H1 (cell line): ENCODE data around the gene ACSL3. TPM values are rescaled to one million over a fixed set of nuclear protein-coding genes. Genes with fewer than 3 reads are reported as not detected.

Source experiments
- CTCF ChIA-PET: fragments of 300-600 bp; sonication (Branson Sonifier 250); formaldehyde crosslinking; loops from one replicate; lab custom pipeline; 2021; ENCODE audit not compliant: partially characterized antibody; lab: Charles Lee
- POLR2A ChIA-PET: fragments of 300-600 bp; sonication (Branson Sonifier 250); formaldehyde crosslinking; loops from one replicate; lab custom pipeline; 2021; ENCODE audit warnings: inconsistent platforms; ENCODE audit not compliant: partially characterized antibody; lab: Charles Lee
- DNase-seq, 2 experiments: peaks; one replicate each; pipeline versions ENCODE4 v3.0.0 to v3.0.0-alpha.2; 2010 to 2022; ENCODE audit warnings: low spot score in 2 of 2, low read depth in 1 of 2, mixed read lengths in 1 of 2
- FAIRE-seq: peaks from 2 replicates; lab custom pipeline; 2011; peaks lifted over from hg19 to GRCh38; lab: Jason Lieb, UNC
- H2AFZ ChIP-seq: 2 replicates; pipeline ENCODE4 v1.8.1; 2012; ENCODE audit warnings: low read length, inconsistent platforms
- H2AK5ac ChIP-seq: 2 replicates; pipeline ENCODE4 v1.6.1; 2013; ENCODE audit warnings: low read depth, low read length
- H2BK120ac ChIP-seq: replicated peaks from 2 replicates; pipeline ENCODE3; 2013; ENCODE audit warnings: low read depth, low read length, inconsistent platforms
- H2BK12ac ChIP-seq: 2 replicates; pipeline ENCODE4 v1.6.1; 2013; ENCODE audit warnings: low read depth, low read length
- H2BK15ac ChIP-seq: 2 replicates; pipeline ENCODE4 v1.6.1; 2013; ENCODE audit warnings: low read length
- H2BK20ac ChIP-seq: 2 replicates; pipeline ENCODE4 v1.6.1; 2013; ENCODE audit warnings: low read length
- H2BK5ac ChIP-seq: 2 replicates; pipeline ENCODE4 v1.6.1; 2013; ENCODE audit warnings: low read depth, low read length
- H3K14ac ChIP-seq: 2 replicates; pipeline ENCODE4 v1.6.1; 2013; ENCODE audit warnings: inconsistent platforms; ENCODE audit not compliant: insufficient read length
- H3K18ac ChIP-seq: 2 replicates; pipeline ENCODE4 v1.6.1; 2013; ENCODE audit warnings: low read length; ENCODE audit errors: extremely low read depth
- H3K23ac ChIP-seq: 2 replicates; pipeline ENCODE4 v1.6.1; 2013; ENCODE audit warnings: inconsistent platforms; ENCODE audit not compliant: insufficient read length
- H3K23me2 ChIP-seq: 2 replicates; pipeline ENCODE4 v1.6.1; 2013; ENCODE audit warnings: low read depth, low read length
- H3K27ac ChIP-seq: 2 replicates; pipeline ENCODE4 v1.6.1; 2011; ENCODE audit warnings: low read depth, low read length, inconsistent platforms
- H3K27me3 ChIP-seq, 4 experiments: replicated peaks in 1 of 4; 1 replicate in 1 of 4; 2 replicates in 3 of 4; pipeline versions ENCODE4 v1.6.1 to v1.8.1; 2011 to 2013; ENCODE audit warnings: low read length in 3 of 4, mild to moderate bottlenecking in 3 of 4, inconsistent platforms in 2 of 4, mixed read lengths in 2 of 4, moderate library complexity in 1 of 4; ENCODE audit not compliant: control insufficient read depth in 3 of 4, insufficient read depth in 3 of 4; ENCODE audit errors: extremely low read depth in 1 of 4
- H3K36me3 ChIP-seq, 4 experiments: 2 replicates each; pipeline versions ENCODE4 v1.6.1 to v1.8.1; 2011 to 2013; ENCODE audit warnings: mild to moderate bottlenecking in 4 of 4, low read length in 3 of 4, moderate library complexity in 2 of 4, control low read depth in 1 of 4, inconsistent platforms in 1 of 4; ENCODE audit not compliant: insufficient read depth in 4 of 4, control insufficient read depth in 2 of 4
- H3K4ac ChIP-seq: replicated peaks from 2 replicates; pipeline ENCODE3; 2013; ENCODE audit warnings: low read length, low read depth, mixed read lengths, inconsistent platforms; ENCODE audit not compliant: insufficient read length
- H3K4me1 ChIP-seq, 4 experiments: replicated peaks in 1 of 4; 1 replicate in 1 of 4; 2 replicates in 3 of 4; pipeline versions ENCODE4 v1.6.1 to v1.8.1; 2011 to 2013; ENCODE audit warnings: low read length in 3 of 4, inconsistent platforms in 2 of 4, mixed read lengths in 1 of 4; ENCODE audit not compliant: insufficient read depth in 4 of 4, control insufficient read depth in 3 of 4
- H3K4me2 ChIP-seq, 2 experiments: 2 replicates each; pipeline versions ENCODE4 v1.6.1 to v1.8.1; 2011 to 2013; ENCODE audit warnings: low read depth in 2 of 2, low read length in 2 of 2, control low read depth in 1 of 2, inconsistent platforms in 1 of 2, mild to moderate bottlenecking in 1 of 2; ENCODE audit not compliant: insufficient read depth in 1 of 2
- H3K4me3 ChIP-seq, 4 experiments: fragments of 200-600, 300-600 bp in 1 of 4; sonication (generic), shearing (Covaris generic), sonication (Bioruptor Twin) in 1 of 4; 2 replicates each; pipeline versions ENCODE4 v1.5.1 to v1.8.1; 2011 to 2016; ENCODE audit warnings: low read length in 4 of 4, low read depth in 3 of 4, control low read depth in 2 of 4, inconsistent platforms in 2 of 4, mild to moderate bottlenecking in 2 of 4, mixed read lengths in 1 of 4, moderate library complexity in 1 of 4; ENCODE audit not compliant: insufficient read depth in 2 of 4; ENCODE audit errors: extremely low read depth in 1 of 4
- H3K56ac ChIP-seq: replicated peaks from 2 replicates; pipeline ENCODE3; 2013; ENCODE audit warnings: low read depth, mild to moderate bottlenecking, mixed read lengths, low read length, inconsistent platforms; ENCODE audit not compliant: insufficient read length
- H3K79me1 ChIP-seq: 2 replicates; pipeline ENCODE4 v1.6.1; 2013; ENCODE audit warnings: low read depth, low read length, control low read depth
- H3K79me2 ChIP-seq, 2 experiments: 2 replicates each; pipeline versions ENCODE4 v1.6.1 to v1.8.1; 2012 to 2013; ENCODE audit warnings: low read length in 2 of 2, mild to moderate bottlenecking in 2 of 2, inconsistent platforms in 1 of 2; ENCODE audit not compliant: insufficient read depth in 2 of 2, control insufficient read depth in 1 of 2
- H3K9ac ChIP-seq, 4 experiments: replicated peaks in 1 of 4; 1 replicate in 1 of 4; 2 replicates in 3 of 4; pipeline versions ENCODE4 v1.6.1 to v1.8.1; 2011 to 2013; ENCODE audit warnings: low read depth in 3 of 4, low read length in 3 of 4, control low read depth in 2 of 4, mild to moderate bottlenecking in 2 of 4, moderate library complexity in 2 of 4, inconsistent platforms in 1 of 4; ENCODE audit errors: extremely low read depth in 1 of 4
- H3K9me3 ChIP-seq, 2 experiments: 2 replicates each; pipeline versions ENCODE4 v1.6.1 to v1.8.1; 2012 to 2013; ENCODE audit warnings: mild to moderate bottlenecking in 2 of 2, moderate library complexity in 2 of 2, control low read depth in 1 of 2, inconsistent platforms in 1 of 2, low read depth in 1 of 2, low read length in 1 of 2, mixed read lengths in 1 of 2; ENCODE audit not compliant: insufficient read depth in 2 of 2
- H4K20me1 ChIP-seq, 2 experiments: replicated peaks in 1 of 2; 2 replicates each; pipeline versions ENCODE3 to v1.8.1; 2011 to 2013; ENCODE audit warnings: inconsistent platforms in 2 of 2, low read length in 2 of 2, mild to moderate bottlenecking in 1 of 2; ENCODE audit not compliant: insufficient read depth in 2 of 2, control insufficient read depth in 1 of 2
- H4K5ac ChIP-seq: 2 replicates; pipeline ENCODE4 v1.6.1; 2013; ENCODE audit warnings: low read length, low read depth, mixed read lengths, inconsistent platforms; ENCODE audit not compliant: insufficient read length
- H4K8ac ChIP-seq: 2 replicates; pipeline ENCODE4 v1.8.0; 2013; ENCODE audit warnings: mild to moderate bottlenecking, moderate library complexity, low read length, inconsistent platforms; ENCODE audit not compliant: insufficient read depth; ENCODE audit errors: extremely low read depth
- H4K91ac ChIP-seq: replicated peaks from 2 replicates; pipeline ENCODE3; 2013; ENCODE audit warnings: low read length, mixed read lengths, inconsistent platforms; ENCODE audit not compliant: insufficient read length
- CBX5 ChIP-seq: fragments of 300-800, 300-1000 bp; sonication (generic); IDR thresholded peaks from 2 replicates; pipeline ENCODE4 v1.7.1; 2016; ENCODE audit warnings: antibody characterized with exemption, low read length, low read depth
- CHD1 ChIP-seq: IDR thresholded peaks from 2 replicates; pipeline ENCODE4 v1.6.1; 2012; ENCODE audit warnings: low read depth, low read length, improper control_type of control experiment
- CHD2 ChIP-seq: IDR thresholded peaks from 2 replicates; pipeline ENCODE4 v1.6.1; 2012; ENCODE audit warnings: low read length, improper control_type of control experiment
- CREB1 ChIP-seq: IDR thresholded peaks from 2 replicates; pipeline ENCODE4 v1.6.1; 2012; ENCODE audit warnings: inconsistent platforms
- EGR1 ChIP-seq: IDR thresholded peaks from 2 replicates; pipeline ENCODE4 v1.6.1; 2011; ENCODE audit warnings: low read depth, low read length, borderline replicate concordance
- FOSL1 ChIP-seq: IDR thresholded peaks from 2 replicates; pipeline ENCODE4 v1.6.1; 2011; ENCODE audit warnings: mild to moderate bottlenecking, low read depth, low read length, moderate library complexity; ENCODE audit not compliant: insufficient read depth
- HDAC2 ChIP-seq, 2 experiments: fragments of 300-600 bp in 1 of 2; sonication (generic) in 1 of 2; IDR thresholded peaks; 2 replicates each; pipeline ENCODE4 v1.6.1; 2011 to 2012; ENCODE audit warnings: low read depth in 2 of 2, low read length in 2 of 2, mild to moderate bottlenecking in 2 of 2, moderate library complexity in 2 of 2, borderline replicate concordance in 1 of 2, inconsistent platforms in 1 of 2
- JUND ChIP-seq: IDR thresholded peaks from 2 replicates; pipeline ENCODE4 v1.6.1; 2011; ENCODE audit warnings: mild to moderate bottlenecking, improper control_type of control experiment, low read length
- POLR2A ChIP-seq, 2 experiments: IDR thresholded peaks; 1 replicate in 1 of 2; 2 replicates in 1 of 2; pipeline ENCODE4 v1.6.1; 2011; ENCODE audit warnings: low read depth in 2 of 2, low read length in 2 of 2, mild to moderate bottlenecking in 2 of 2; ENCODE audit errors: control extremely low read depth in 1 of 2
- RBBP5 ChIP-seq: IDR thresholded peaks from 2 replicates; pipeline ENCODE4 v1.7.1; 2012; ENCODE audit warnings: low read depth, mild to moderate bottlenecking, inconsistent platforms, low read length, moderate library complexity, borderline replicate concordance
- SIRT6 ChIP-seq: IDR thresholded peaks from one replicate; pipeline ENCODE4 v1.7.1; 2012; ENCODE audit warnings: low read length, inconsistent platforms
- SP4 ChIP-seq: IDR thresholded peaks from 2 replicates; pipeline ENCODE4 v1.6.1; 2012; ENCODE audit warnings: low read length, inconsistent platforms
- SUZ12 ChIP-seq: fragments of 200-600 bp; sonication (generic); IDR thresholded peaks from 2 replicates; pipeline ENCODE4 v1.6.1; 2012; ENCODE audit warnings: mild to moderate bottlenecking, inconsistent platforms, low read length, moderate library complexity, mixed read lengths
- WGBS, 2 experiments: shearing (Covaris generic) in 1 of 2; methylation state at CpG; one replicate each; pipeline versions ENCODE4 v1.1.6 to v1.1.7; 2013 to 2015; ENCODE audit warnings: low lambda C conversion rate in 2 of 2, mixed read lengths in 2 of 2, inconsistent platforms in 1 of 2, low coverage in 1 of 2, missing lambda C conversion rate in 1 of 2; ENCODE audit not compliant: insufficient replicate concordance in 2 of 2, insufficient coverage in 1 of 2, insufficient read length in 1 of 2; ENCODE audit errors: extremely low coverage in 1 of 2, missing lambda C conversion rate in 1 of 2; 5-methylcytosine and 5-hydroxymethylcytosine counted together
- polyA plus RNA-seq, 7 experiments: library from polyadenylated mRNA; depleted of rRNA in 3 of 7; stranded (reverse) in 5 of 7; unstranded in 2 of 7; fragments of >200 nt in 5 of 7; fragments of 200-250 nt in 2 of 7; gene quantifications; 1 replicate in 5 of 7; 2 replicates in 1 of 7; 4 replicates in 1 of 7; pipeline versions ENCODE4 v1.2.1 to v1.2.3, GENCODE V29; 2011 to 2013; ENCODE audit warnings: missing spikeins in 2 of 7, mixed read lengths in 2 of 7
- total RNA-seq: library from RNA; stranded (reverse); fragmentation: NEBNext Ultra II Directional; extraction: Animal tissue kit (Norgen Biotek cat#: 25700); gene quantifications from 2 replicates; pipeline ENCODE4 v1.2.1, GENCODE V29; 2021
- TF ChIP-seq, protein P1 (sequence below): IDR thresholded peaks from 2 replicates; pipeline ENCODE4 v1.6.1; 2011; ENCODE audit warnings: low read depth, mild to moderate bottlenecking, low read length; ENCODE audit not compliant: insufficient read depth

The ACSL3 gene
- total and polyA plus RNA-seq, 2 of the 8 experiments (the other 6 are each of a cell fraction or from before 2014, with no cell fraction given), result 37.5 to 98.1 TPM

DNA sequence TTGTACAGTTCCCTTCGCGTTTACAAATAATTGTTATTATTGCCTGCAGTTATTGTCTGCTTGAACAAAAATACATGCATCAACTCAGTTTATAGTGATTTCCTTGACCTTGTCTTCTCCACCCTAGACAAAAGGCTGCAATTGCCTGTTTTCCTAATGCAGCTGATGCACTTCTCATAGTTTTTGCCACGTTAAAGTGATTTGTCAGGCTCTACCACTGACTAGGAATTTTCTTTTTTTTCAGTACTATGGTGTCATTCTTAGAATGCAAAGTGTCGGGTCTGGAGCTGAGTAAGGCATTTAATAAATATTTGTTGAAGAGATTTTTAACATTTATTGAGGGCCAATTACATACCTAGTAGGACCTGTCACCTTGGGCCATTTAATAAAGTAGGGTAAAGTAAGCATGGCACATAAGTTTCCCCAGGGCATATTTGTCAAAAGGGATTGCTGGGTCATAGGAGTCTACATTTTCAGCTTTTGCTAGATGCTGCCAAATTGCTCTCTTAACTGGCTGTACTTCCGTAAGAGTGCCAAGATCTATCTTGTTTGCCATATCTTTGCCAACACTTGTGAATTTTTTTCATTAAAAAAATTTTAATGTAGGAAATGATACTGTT lies 24.1 kb downstream of the ACSL3 start:
- Histone ChIP-seq H2BK15ac (no peak overlapping the region), H3K56ac (no peak overlapping the region), H2AFZ (no peak overlapping the region), H3K18ac (no peak overlapping the region), H3K79me1 (no peaks in the 10 kb centered on the region; the same call in 1 of the 2 replicates), H2BK12ac (no peak overlapping the region), H4K91ac (no peak overlapping the region), H3K4me1 (peaks cover 0 to 4% (median 0%) of the 10 kb centered on the region in 4 experiments; a peak in 1 of 7 replicates), H3K79me2 (peaks cover 4 to 98% of the 10 kb centered on the region in 2 experiments; a peak in 3 of 4 replicates), H3K27me3 (no peaks in the 10 kb centered on the region), H3K9me3 (peaks cover 0 to 8% of the 10 kb centered on the region in 2 experiments; a peak in 2 of 4 replicates), H3K4me2 (no peak overlapping the region), H3K4ac (no peak overlapping the region), H2AK5ac (no peak overlapping the region), H3K23me2 (no peaks in the 10 kb centered on the region), H2BK120ac (no peak overlapping the region), H3K23ac (no peak overlapping the region), H3K4me3 (no peak overlapping the region), H2BK20ac (no peak overlapping the region), H3K9ac (no peak overlapping the region), H2BK5ac (no peak overlapping the region), H3K36me3 (peaks cover 0 to 6% (median 0%) of the 10 kb centered on the region in 4 experiments; a peak in 1 of 8 replicates), H3K14ac (no peak overlapping the region), H4K5ac (no peak overlapping the region), H4K8ac (no peak overlapping the region), H4K20me1 (peaks cover 0 to 16% of the 10 kb centered on the region in 2 experiments), H3K27ac (no peak overlapping the region)
- POLR2A ChIA-PET, result interaction anchor here (1.5 kb wide), 1 partner anchor 23 kb away, joined by 4 read pairs; no protein-coding TSS in a partner anchor
- FAIRE-seq (peak; percentile 19), DNase-seq (no peak)
- CTCF ChIA-PET, result interaction anchor here (0.6 to 3.8 kb wide), 2 partner anchors 14 to 18 kb away, joined by 3 to 12 read pairs; no protein-coding TSS in a partner anchor
- TF ChIP-seq CHD2 (no peak), CHD1 (no peak), EGR1 (no peak), CREB1 (no peak), POLR2A (IDR thresholded peaks at IDR 0.05; ENCODE audit: control extremely low read depth in 1 of 2, low read depth in 2 of 2, low read length in 2 of 2) (no peak), HDAC2 (IDR thresholded peaks at IDR 0.05; ENCODE audit: borderline replicate concordance in 1 of 2, low read depth in 2 of 2, low read length in 2 of 2) (no peak), FOSL1 (no peak), CBX5 (no peak), RBBP5 (no peak), SUZ12 (no peak), JUND (no peak), SP4 (no peak), SIRT6 (no peak)
- TF ChIP-seq, protein P1, sequence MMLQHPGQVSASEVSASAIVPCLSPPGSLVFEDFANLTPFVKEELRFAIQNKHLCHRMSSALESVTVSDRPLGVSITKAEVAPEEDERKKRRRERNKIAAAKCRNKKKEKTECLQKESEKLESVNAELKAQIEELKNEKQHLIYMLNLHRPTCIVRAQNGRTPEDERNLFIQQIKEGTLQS, result no peak
- 76% methylated on average over 5 of the region's 5 CpGs; no CpG with 5 or more reads in 1 of the 2 experiments for WGBS, 2 experiments
